GM19035 (cell line): Measurements from ENCODE around the gene RGMA.
"Not testable (repeated sequence)": the region's sequence is repeated elsewhere in the genome, so short reads cannot be mapped to it uniquely, and the experiment has no call there.

Source experiments
- ATAC-seq: cut with Tn5 transposase; IDR thresholded peaks from one replicate; pipeline ENCODE4 v1.9.1; 2021; ENCODE audit not compliant: unreplicated experiment

Gene RGMA

GRCh38 chr15:93035953-93036810, 52.8 kb downstream of the RGMA start:
- ATAC-seq: peak; percentile 81

- ATAC-seq: peak; percentile 17
These were observed 53.7 kb downstream of the RGMA start for GRCh38 chr15:93035092-93035915.

GRCh38 chr15:93034512-93034911, 54.5 kb downstream of the RGMA start:
- ATAC-seq: no peak

- no peak for ATAC-seq
These were observed 55.5 kb downstream of the RGMA start for GRCh38 chr15:93033434-93034045.

- ATAC-seq: not testable (repeated sequence)
These were observed 56.4 kb downstream of the RGMA start for GRCh38 chr15:93032515-93033206.

- not testable (repeated sequence) for ATAC-seq
These were observed 57.2 kb downstream of the RGMA start for GRCh38 chr15:93031557-93032384.

GRCh38 chr15:93031103-93031464, 57.9 kb downstream of the RGMA start:
- no peak for ATAC-seq

GRCh38 chr15:93030430-93031102, 58.4 kb downstream of the RGMA start:
- peak; percentile 82 for ATAC-seq

GRCh38 chr15:93029836-93030429, 59.1 kb downstream of the RGMA start:
- ATAC-seq: no peak

GRCh38 chr15:93029214-93029835, 59.7 kb downstream of the RGMA start:
- ATAC-seq: no peak

- ATAC-seq: no peak
These were observed 60.3 kb downstream of the RGMA start for GRCh38 chr15:93028632-93029213.

GRCh38 chr15:93028111-93028631, 60.8 kb downstream of the RGMA start:
- no peak for ATAC-seq

GRCh38 chr15:93027413-93027812, 61.6 kb downstream of the RGMA start:
- ATAC-seq: no peak

GRCh38 chr15:93026380-93026817, 62.6 kb downstream of the RGMA start:
- no peak for ATAC-seq

GRCh38 chr15:93025625-93025982, 63.4 kb downstream of the RGMA start:
- ATAC-seq: no peak

- ATAC-seq: no peak
These were observed 64.0 kb downstream of the RGMA start for GRCh38 chr15:93024716-93025624.

- no peak for ATAC-seq
These were observed 64.7 kb downstream of the RGMA start for GRCh38 chr15:93024293-93024692.
